Measurements from ENCODE around the gene OGDH. TPM values are rescaled to one million over a fixed set of nuclear protein-coding genes. Genes with fewer than 3 reads are reported as not detected.
"Not testable (repeated sequence)": the region's sequence is repeated elsewhere in the genome, so short reads cannot be mapped to it uniquely, and the experiment has no call there.

OGDH gene
- polyA plus RNA-seq, 4 donors: 79.7 to 95.5 (median 87.9) TPM

- no peak for DNase-seq (ENCODE audit: low read depth in 4 of 4, low spot score in 2 of 4)
Observed at GRCh38 chr7:44576228-44576627, 30.2 kb upstream of the OGDH start.

- DNase-seq (ENCODE audit: low read depth in 4 of 4, low spot score in 2 of 4): no peak
Observed at GRCh38 chr7:44580945-44581878, 25.2 kb upstream of the OGDH start.

- DNase-seq (ENCODE audit: low read depth in 4 of 4, low spot score in 2 of 4): peak; percentile 92 to 99 (median 96)
Observed at GRCh38 chr7:44581879-44582603, 24.4 kb upstream of the OGDH start, which contains the start of gene TMED4. Gene TMED4, minus strand, starts transcription at chr7:44582231. Its CDS starts 25 bp downstream, at chr7:44582206.

GRCh38 chr7:44583146-44583865 lies 23.1 kb upstream of the OGDH start:
- DNase-seq (ENCODE audit: low read depth in 4 of 4, low spot score in 2 of 4): no peak

GRCh38 chr7:44587843-44588711 lies 18.4 kb upstream of the OGDH start:
- no peak for DNase-seq (ENCODE audit: low read depth in 4 of 4, low spot score in 2 of 4)

- no peak for DNase-seq (ENCODE audit: low read depth in 4 of 4, low spot score in 2 of 4)
Observed at GRCh38 chr7:44590910-44591309, 15.5 kb upstream of the OGDH start.

GRCh38 chr7:44595934-44596635 lies 10.3 kb upstream of the OGDH start:
- DNase-seq (ENCODE audit: low read depth in 4 of 4, low spot score in 2 of 4): no peak

GRCh38 chr7:44597181-44597580 lies 9.2 kb upstream of the OGDH start:
- not testable (repeated sequence) for DNase-seq (ENCODE audit: low read depth in 4 of 4, low spot score in 2 of 4)

- DNase-seq (ENCODE audit: low read depth in 4 of 4, low spot score in 2 of 4): no peak
Observed at GRCh38 chr7:44599222-44599621, 7.2 kb upstream of the OGDH start.

- no peak for DNase-seq (ENCODE audit: low read depth in 4 of 4, low spot score in 2 of 4)
Observed at GRCh38 chr7:44602576-44602910, 3.9 kb upstream of the OGDH start.

- DNase-seq (ENCODE audit: low read depth in 4 of 4, low spot score in 2 of 4): no peak
Observed at GRCh38 chr7:44603193-44603592, 3.2 kb upstream of the OGDH start.

GRCh38 chr7:44604941-44605340 lies 1.5 kb upstream of the OGDH start:
- DNase-seq (ENCODE audit: low read depth in 4 of 4, low spot score in 2 of 4): no peak

GRCh38 chr7:44607141-44608068 lies 978 bp downstream of the OGDH start:
- no peak for DNase-seq (ENCODE audit: low read depth in 4 of 4, low spot score in 2 of 4)

- no peak for DNase-seq (ENCODE audit: low read depth in 4 of 4, low spot score in 2 of 4)
Observed at GRCh38 chr7:44608916-44609648, 2.7 kb downstream of the OGDH start.

- DNase-seq (ENCODE audit: low read depth in 4 of 4, low spot score in 2 of 4): no peak
Observed at GRCh38 chr7:44609829-44610228, 3.4 kb downstream of the OGDH start.

- DNase-seq (ENCODE audit: low read depth in 4 of 4, low spot score in 2 of 4): no peak
Observed at GRCh38 chr7:44615149-44615611, 8.8 kb downstream of the OGDH start.

GRCh38 chr7:44615793-44616192 lies 9.4 kb downstream of the OGDH start:
- no peak for DNase-seq (ENCODE audit: low read depth in 4 of 4, low spot score in 2 of 4)

GRCh38 chr7:44616545-44616944 lies 10.1 kb downstream of the OGDH start:
- no peak for DNase-seq (ENCODE audit: low read depth in 4 of 4, low spot score in 2 of 4)

Measured in left renal cortex interstitium (tissue), 4 donors.